Spleen (tissue), 11 donors: ENCODE data around the gene ZBTB7B. TPM values are rescaled to one million over a fixed set of nuclear protein-coding genes. Genes with fewer than 3 reads are reported as not detected.

Experiments
- DNase-seq: peaks from one replicate; pipeline ENCODE4 v3.0.0-alpha.2; 2020
- H3K27ac ChIP-seq, 8 donors: fragments of 200-600 bp; sonication (generic) in 7 of 8; 1 replicate in 4 of 8; 2 replicates in 4 of 8; pipeline versions ENCODE4 v1.5.0 to v1.8.0; 2016 to 2021; ENCODE audit warnings: inconsistent platforms in 4 of 8, mild to moderate bottlenecking in 4 of 8, moderate library complexity in 1 of 8
- H3K27me3 ChIP-seq, 7 donors: fragments of 200-600 bp; sonication (generic) in 6 of 7; replicated peaks in 1 of 7; 1 replicate in 4 of 7; 2 replicates in 3 of 7; pipeline versions ENCODE4 v1.5.0 to v1.8.0; 2016 to 2021; ENCODE audit warnings: inconsistent platforms in 3 of 7, mild to moderate bottlenecking in 1 of 7
- H3K36me3 ChIP-seq, 6 donors: fragments of 200-600 bp; sonication (generic) in 5 of 6; 1 replicate in 4 of 6; 2 replicates in 2 of 6; pipeline versions ENCODE4 v1.5.0 to v1.8.0; 2016 to 2021; ENCODE audit warnings: inconsistent platforms in 2 of 6
- H3K4me1 ChIP-seq, 6 donors: fragments of 200-600 bp; sonication (generic) in 5 of 6; 1 replicate in 3 of 6; 2 replicates in 3 of 6; pipeline versions ENCODE4 v1.5.0 to v1.8.0; 2016 to 2021; ENCODE audit warnings: inconsistent platforms in 3 of 6
- H3K4me3 ChIP-seq, 8 donors: fragments of 200-600 bp; sonication (generic) in 7 of 8; 1 replicate in 4 of 8; 2 replicates in 4 of 8; pipeline versions ENCODE4 v1.5.0 to v1.8.0; 2016 to 2021; ENCODE audit warnings: inconsistent platforms in 4 of 8, mild to moderate bottlenecking in 4 of 8, moderate library complexity in 2 of 8
- H3K9me3 ChIP-seq, 8 donors: fragments of 200-600 bp; sonication (generic) in 7 of 8; 1 replicate in 4 of 8; 2 replicates in 4 of 8; pipeline versions ENCODE4 v1.5.0 to v1.8.0; 2016 to 2021; ENCODE audit warnings: inconsistent platforms in 4 of 8
- POLR2A ChIP-seq, 3 donors: fragments of 450-650 bp; IDR thresholded peaks; one replicate each; pipeline ENCODE4 v1.5.1; 2017; ENCODE audit warnings: antibody characterized with exemption in 3 of 3, mild to moderate bottlenecking in 1 of 3
- POLR2AphosphoS5 ChIP-seq, 3 donors: sonication (generic); formaldehyde crosslinking; IDR thresholded peaks; one replicate each; pipeline ENCODE4 v1.5.1; 2017; ENCODE audit warnings: antibody characterized with exemption in 3 of 3
- WGBS, 5 donors: extraction: QIAGEN DNeasy Blood & Tissue Kit in 3 of 5; methylation state at CpG; one replicate each; pipeline versions ENCODE4 v1.1.5 to v1.1.7; 2013 to 2018; 5-methylcytosine and 5-hydroxymethylcytosine counted together
- intact Hi-C: fragments of 100-400 bp; cut with DNase I; formaldehyde crosslinking; loops from one replicate; pipeline ENCODE4 v1.15.0; 2023; ENCODE audit warnings: low total_unique reads
- polyA plus RNA-seq, 3 donors: library from polyadenylated mRNA; stranded (reverse); fragments of 200-250 nt; gene quantifications; one replicate each; pipeline ENCODE4 v1.2.1, GENCODE V29; 2013
- total RNA-seq, 7 donors: library from RNA; depleted of rRNA in 3 of 7; stranded (reverse); fragments of >200 nt in 3 of 7; fragmentation: NEBNext Ultra II Directional in 4 of 7; extraction: Animal tissue kit (Norgen Biotek cat#: 25700) in 4 of 7; gene quantifications; one replicate each; pipeline versions ENCODE4 v1.1.0 to v1.2.1, GENCODE V29; 2016 to 2021
- TF ChIP-seq, protein P1 (sequence below), 11 experiments: fragments of 200-600 bp in 7 of 11; fragments of 450-650 bp in 4 of 11; sonication (generic) in 4 of 11; IDR thresholded peaks in 8 of 11; conservative IDR thresholded peaks in 3 of 11; 1 replicate in 7 of 11; 2 replicates in 4 of 11; pipeline versions ENCODE4 v1.4.0 to v1.8.0; 2016 to 2021; ENCODE audit warnings: antibody characterized with exemption in 11 of 11, inconsistent platforms in 4 of 11, mild to moderate bottlenecking in 1 of 11
- donor health status: healthy with polysubstance abuse.
- donor health status: DM: no; HTN: no; CAD: no; lungs with moderate emphysema.
- donor health status: DM: no; HTN: no; CAD: no.
- donor health status: Bipolar disorder and iron deficiency.
- donor health status: healthy.
- donor health status: DM: no; HTN: no; CAD: no.
- donor health status: DM: yes; HTN: yes; CAD: no.

ZBTB7B gene
- total and polyA plus RNA-seq, 10 donors: 11.1 to 88.9 (median 57.5) TPM

DNA sequence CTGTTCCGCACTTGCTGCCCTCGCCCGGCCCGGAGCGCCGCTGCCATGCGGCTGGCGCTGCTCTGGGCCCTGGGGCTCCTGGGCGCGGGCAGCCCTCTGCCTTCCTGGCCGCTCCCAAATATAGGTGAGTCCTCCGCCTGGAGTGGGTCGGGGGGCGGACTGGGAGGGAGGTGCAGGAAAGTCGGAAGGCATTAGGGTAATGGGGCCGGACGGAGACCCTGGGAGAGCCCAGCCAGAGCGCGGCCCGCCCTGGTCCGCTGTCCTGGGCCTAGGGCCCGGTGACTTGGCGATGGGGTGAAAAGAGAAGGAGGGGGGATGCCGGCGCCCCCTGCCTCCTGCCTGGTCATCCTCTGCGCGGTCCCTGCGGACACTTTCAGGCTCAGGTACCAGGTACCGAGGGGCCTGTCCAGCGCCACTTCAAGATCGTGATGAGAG, 48.8 kb downstream of the ZBTB7B start:
- no peaks in the 10 kb centered on the region for H3K27me3 ChIP-seq
- peak; percentile 18 to 76 (median 64) for TF ChIP-seq POLR2AphosphoS5 (IDR thresholded peaks at IDR 0.05)
- no peak for TF ChIP-seq POLR2A (IDR thresholded peaks at IDR 0.05)
- intact Hi-C loops: no loop called here
- H3K4me1 ChIP-seq: peaks cover 11 to 51% (median 43%) of the 10 kb centered on the region in 6 donors
- whole genome bisulfite sequencing, 5 donors: 0 to 1% (median 0%) methylated on average over 22 to 31 of the region's 31 CpGs
- H3K36me3 ChIP-seq: peaks cover 0 to 31% (median 20%) of the 10 kb centered on the region in 6 donors
- peak overlapping the region; percentile 56 to 94 (median 72) for H3K4me3 ChIP-seq
- DNase-seq: no peak
- H3K9me3 ChIP-seq: no peaks in the 10 kb centered on the region
- H3K27ac ChIP-seq: peak overlapping the region; percentile 14 to 95 (median 90)

DNA sequence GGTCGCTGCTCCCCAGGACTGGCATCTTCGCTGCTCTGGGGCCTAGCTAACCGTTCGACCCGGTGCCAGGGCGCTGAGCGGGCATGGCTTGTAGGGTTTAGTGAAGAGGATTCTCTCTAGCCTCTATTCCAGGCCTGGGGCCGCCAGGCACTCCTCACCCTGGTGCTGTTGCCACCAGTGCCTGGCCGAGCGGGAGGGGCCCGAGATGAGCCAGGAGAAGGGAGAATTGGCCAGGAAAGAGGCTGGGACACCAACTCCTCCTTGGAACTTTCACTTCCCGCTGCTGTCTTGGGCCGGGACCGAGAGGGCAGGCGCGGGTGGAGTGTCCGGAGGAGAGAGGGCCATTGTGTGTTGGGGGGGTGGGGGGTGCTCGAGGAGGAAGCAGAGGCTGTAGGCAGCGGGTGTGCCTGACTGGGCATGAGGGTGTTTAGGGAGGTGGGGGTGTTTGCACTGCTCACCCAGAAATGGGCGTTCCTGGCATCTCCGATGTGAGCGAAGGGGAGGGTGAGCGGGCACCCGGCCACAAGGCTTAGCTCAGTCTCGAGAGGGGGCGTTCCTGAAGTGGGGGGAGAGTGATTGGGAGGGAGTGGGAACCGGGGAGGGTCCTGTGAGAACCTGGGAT, 49.3 kb downstream of the ZBTB7B start:
- 1 to 8% (median 2%) methylated on average over 19 to 27 of the region's 27 CpGs for WGBS, 5 donors
- intact Hi-C loops: no loop called here

DNA sequence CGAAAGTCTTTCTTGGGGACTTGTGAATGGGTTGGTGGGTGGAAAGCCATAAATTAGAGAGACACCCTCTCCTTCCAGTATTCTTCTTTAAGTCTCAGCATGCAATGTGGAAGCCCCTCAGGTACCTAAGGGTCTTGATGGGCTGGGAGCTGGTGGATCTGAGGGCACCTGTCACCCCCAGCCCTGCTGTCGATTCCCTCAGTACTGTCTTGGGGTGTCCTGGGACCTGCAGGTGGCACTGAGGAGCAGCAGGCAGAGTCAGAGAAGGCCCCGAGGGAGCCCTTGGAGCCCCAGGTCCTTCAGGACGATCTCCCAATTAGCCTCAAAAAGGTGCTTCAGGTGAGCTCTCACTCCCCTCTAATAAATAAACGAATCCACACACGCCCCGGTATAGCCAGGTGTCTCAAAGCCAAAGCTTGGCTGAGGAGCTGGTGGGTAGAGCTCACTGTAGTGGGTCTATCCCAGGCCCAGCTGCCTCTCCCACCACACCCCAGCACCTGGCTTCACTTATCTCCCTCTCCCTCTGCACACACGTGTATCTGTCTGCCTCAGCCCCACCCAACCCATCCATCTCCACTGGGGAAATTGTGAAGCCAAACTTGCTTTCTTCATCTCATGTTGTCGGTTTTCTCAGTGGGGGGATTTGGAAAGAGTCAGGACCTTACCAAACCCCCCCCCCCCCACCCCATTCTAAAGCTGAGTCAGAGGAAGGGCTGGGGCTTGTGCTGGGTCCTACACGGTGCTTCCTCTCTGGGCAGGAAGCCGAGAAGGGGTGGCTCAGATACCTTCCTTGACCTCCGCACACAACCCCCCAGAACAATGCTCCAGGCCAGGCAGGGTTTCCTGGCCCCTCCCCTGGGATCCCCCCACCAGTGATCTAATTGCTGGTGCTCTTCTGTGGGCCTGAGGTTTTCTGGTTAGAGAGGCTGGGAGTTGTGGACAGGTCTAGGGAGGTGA, 50.1 kb downstream of the ZBTB7B start:
- H3K4me1 ChIP-seq: peaks cover 11 to 51% (median 43%) of the 10 kb centered on the region in 6 donors
- intact Hi-C loops: no loop called here
- no peaks in the 10 kb centered on the region for H3K27me3 ChIP-seq
- H3K36me3 ChIP-seq: peaks cover 0 to 45% (median 34%) of the 10 kb centered on the region in 6 donors
- H3K27ac ChIP-seq: peak overlapping the region in 7 of 8 donors; percentile 62 to 95 (median 90)
- H3K9me3 ChIP-seq: no peaks in the 10 kb centered on the region
- DNase-seq: no peak
- 23 to 35% (median 28%) methylated on average over 12 of the region's 12 CpGs for WGBS, 5 donors
- TF ChIP-seq POLR2A (IDR thresholded peaks at IDR 0.05): no peak
- TF ChIP-seq POLR2AphosphoS5 (IDR thresholded peaks at IDR 0.05): peak in 2 of 3 donors; percentile 45 to 50
- H3K4me3 ChIP-seq: peak overlapping the region; percentile 56 to 94 (median 72)

More for the DNA sequence above, 49.3 kb downstream of the ZBTB7B start:
- Histone ChIP-seq H3K9me3 (no peaks in the 10 kb centered on the region), H3K36me3 (peaks cover 0 to 37% (median 25%) of the 10 kb centered on the region in 6 donors), H3K4me3 (peak overlapping the region; percentile 56 to 94 (median 72)), H3K27ac (peak overlapping the region; percentile 14 to 95 (median 90)), H3K4me1 (peaks cover 11 to 51% (median 43%) of the 10 kb centered on the region in 6 donors), H3K27me3 (no peaks in the 10 kb centered on the region)
- DNase-seq: peak; percentile 88
- peak in 2 of 3 donors; percentile 26 to 56 for TF ChIP-seq POLR2AphosphoS5 (IDR thresholded peaks at IDR 0.05)
- TF ChIP-seq, protein P1, sequence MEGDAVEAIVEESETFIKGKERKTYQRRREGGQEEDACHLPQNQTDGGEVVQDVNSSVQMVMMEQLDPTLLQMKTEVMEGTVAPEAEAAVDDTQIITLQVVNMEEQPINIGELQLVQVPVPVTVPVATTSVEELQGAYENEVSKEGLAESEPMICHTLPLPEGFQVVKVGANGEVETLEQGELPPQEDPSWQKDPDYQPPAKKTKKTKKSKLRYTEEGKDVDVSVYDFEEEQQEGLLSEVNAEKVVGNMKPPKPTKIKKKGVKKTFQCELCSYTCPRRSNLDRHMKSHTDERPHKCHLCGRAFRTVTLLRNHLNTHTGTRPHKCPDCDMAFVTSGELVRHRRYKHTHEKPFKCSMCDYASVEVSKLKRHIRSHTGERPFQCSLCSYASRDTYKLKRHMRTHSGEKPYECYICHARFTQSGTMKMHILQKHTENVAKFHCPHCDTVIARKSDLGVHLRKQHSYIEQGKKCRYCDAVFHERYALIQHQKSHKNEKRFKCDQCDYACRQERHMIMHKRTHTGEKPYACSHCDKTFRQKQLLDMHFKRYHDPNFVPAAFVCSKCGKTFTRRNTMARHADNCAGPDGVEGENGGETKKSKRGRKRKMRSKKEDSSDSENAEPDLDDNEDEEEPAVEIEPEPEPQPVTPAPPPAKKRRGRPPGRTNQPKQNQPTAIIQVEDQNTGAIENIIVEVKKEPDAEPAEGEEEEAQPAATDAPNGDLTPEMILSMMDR (IDR thresholded peaks at IDR 0.05 in 8 of 11, conservative IDR thresholded peaks at IDR 0.05 in 3 of 11): no peak
- TF ChIP-seq POLR2A (IDR thresholded peaks at IDR 0.05): no peak

DNA sequence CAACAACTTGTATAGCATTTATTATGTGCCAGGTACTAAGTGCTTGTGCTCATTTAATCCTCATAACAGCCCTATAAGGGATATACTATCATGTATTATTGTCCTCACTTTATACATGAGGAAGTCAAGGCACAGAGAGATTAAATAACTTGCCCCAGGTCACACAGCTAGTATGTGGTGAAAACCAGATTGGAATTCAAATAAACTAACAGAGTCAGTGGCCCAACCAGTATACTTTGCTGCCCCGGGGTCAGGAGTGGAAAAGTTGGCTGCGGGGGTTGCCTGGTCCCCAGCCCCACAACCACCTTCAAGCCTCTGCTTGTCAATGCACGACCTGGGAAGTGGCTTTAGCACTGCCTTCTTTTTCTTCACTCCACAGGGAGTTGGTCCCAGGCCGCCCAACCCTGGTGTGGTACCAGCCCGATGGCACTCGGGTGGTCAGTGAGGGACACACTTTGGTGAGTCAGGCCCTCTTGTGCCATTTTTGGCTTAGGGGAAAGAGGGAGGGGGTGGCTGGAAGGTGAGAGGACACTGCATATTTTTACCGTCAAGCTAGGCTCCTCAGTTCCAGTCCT, 51.0 kb downstream of the ZBTB7B start:
- intact Hi-C loops: no loop called here
- H3K36me3 ChIP-seq: peaks cover 0 to 54% (median 43%) of the 10 kb centered on the region in 6 donors
- WGBS, 5 donors: 84 to 94% (median 87%) methylated on average over 7 of the region's 7 CpGs
- peaks cover 11 to 51% (median 43%) of the 10 kb centered on the region in 6 donors for H3K4me1 ChIP-seq
- H3K9me3 ChIP-seq: no peaks in the 10 kb centered on the region
- no peaks in the 10 kb centered on the region for H3K27me3 ChIP-seq
- TF ChIP-seq POLR2AphosphoS5 (IDR thresholded peaks at IDR 0.05): no peak
- TF ChIP-seq, protein P1 (IDR thresholded peaks at IDR 0.05 in 8 of 11, conservative IDR thresholded peaks at IDR 0.05 in 3 of 11): no peak
- TF ChIP-seq POLR2A (IDR thresholded peaks at IDR 0.05): no peak
- no peak for DNase-seq
- peak overlapping the region in 1 of 8 donors; percentile 94 for H3K4me3 ChIP-seq
- peak overlapping the region; percentile 29 to 95 (median 90) for H3K27ac ChIP-seq
